NCI-H1105 treated with DMSO at 0.1 percent for 48 hours (cell line): ENCODE measurements around the gene HDAC11.

ENCODE experiments used
- DNase-seq: peaks from one replicate; lab custom pipeline; 2025; lab: John Stamatoyannopoulos, UW

HDAC11 gene

GRCh38 chr3:13543253-13543652 is 63.1 kb downstream of the HDAC11 start:
- DNase-seq, result no peak

- no peak for DNase-seq
Observed at GRCh38 chr3:13544293-13544831, 64.3 kb downstream of the HDAC11 start.

- no peak for DNase-seq
Observed at GRCh38 chr3:13544951-13545651, 65.0 kb downstream of the HDAC11 start.

GRCh38 chr3:13545952-13546454 is 65.9 kb downstream of the HDAC11 start:
- no peak for DNase-seq

- DNase-seq, result no peak
Observed at GRCh38 chr3:13546667-13547171, 66.6 kb downstream of the HDAC11 start.

DNA sequence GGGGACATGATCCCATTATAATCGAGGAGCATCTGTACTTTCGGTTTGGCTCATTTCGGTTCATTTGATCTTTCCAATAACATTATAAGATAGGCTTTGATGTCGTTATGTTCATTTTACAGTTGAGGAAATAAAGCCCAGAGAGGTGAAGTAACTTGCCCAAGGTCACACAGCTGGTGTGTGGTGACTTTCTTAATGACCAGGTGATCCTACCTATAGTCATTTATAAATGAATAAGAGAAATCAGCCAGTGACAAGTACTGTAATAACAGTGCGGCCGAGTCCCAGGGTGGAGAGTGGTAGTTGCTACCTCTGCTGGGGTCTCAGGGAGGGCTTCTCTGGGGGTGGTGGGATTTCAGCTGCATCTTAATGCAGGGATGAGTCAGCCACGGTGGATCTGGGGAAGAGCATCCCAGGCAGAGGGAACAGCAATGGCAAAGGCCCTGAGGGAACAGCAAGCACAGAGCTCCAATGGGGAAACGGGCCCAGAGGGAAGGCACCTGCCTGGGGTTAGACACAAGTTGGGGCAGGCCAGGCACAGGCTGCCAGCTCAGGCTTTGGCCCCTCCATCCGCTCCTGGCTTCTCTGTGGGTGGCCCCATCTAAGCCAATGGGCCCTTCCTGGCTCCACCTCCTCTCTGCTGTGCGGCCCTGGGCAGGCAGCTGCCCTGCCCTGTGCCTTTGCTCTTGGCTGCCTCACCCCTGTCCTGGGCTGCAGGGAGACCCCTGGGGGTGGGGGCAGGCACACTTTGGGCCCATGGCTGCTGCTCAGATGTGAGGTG is 67.7 kb downstream of the HDAC11 start:
- DNase-seq, result no peak

- no peak for DNase-seq
Observed at GRCh38 chr3:13548696-13549622, 68.9 kb downstream of the HDAC11 start, which contains the start of gene FBLN2. FBLN2 (plus strand) TSS chr3:13549125; CDS start chr3:13570356, 21,231 bp downstream.

- DNase-seq, result no peak
Observed at GRCh38 chr3:13549623-13550422, 69.7 kb downstream of the HDAC11 start.

- DNase-seq, result no peak
Observed at GRCh38 chr3:13550423-13550690, 70.3 kb downstream of the HDAC11 start.

- DNase-seq, result no peak
Observed at GRCh38 chr3:13550791-13551360, 70.8 kb downstream of the HDAC11 start.

- DNase-seq, result no peak
Observed at GRCh38 chr3:13552857-13553652, 72.9 kb downstream of the HDAC11 start.

DNA sequence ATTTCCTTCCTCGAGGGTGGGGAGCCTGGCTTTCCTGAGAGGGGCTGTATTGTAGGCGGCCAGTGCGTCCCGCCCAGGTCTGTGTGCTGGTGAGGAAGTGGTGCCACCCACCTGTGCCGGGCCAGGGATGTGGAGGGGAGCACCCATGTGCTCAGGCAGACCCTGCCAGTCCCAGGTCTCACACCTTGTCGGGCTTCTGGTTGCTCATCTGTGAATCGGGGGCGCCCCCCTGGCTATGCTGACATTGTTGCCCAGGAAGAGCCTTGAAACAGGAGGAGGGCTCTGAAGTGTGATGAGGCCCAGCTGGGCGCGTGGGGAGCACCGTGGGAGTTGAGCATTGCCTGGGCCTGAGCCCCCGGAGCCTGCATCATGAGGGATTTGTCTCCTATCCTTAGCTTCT is 73.6 kb downstream of the HDAC11 start:
- DNase-seq, result no peak

GRCh38 chr3:13555753-13556152 is 75.6 kb downstream of the HDAC11 start:
- DNase-seq, result no peak
